OCI-LY7 (cell line): Measurements from ENCODE around the gene GABRG3.

Experiments used
- EZH2phosphoT487 ChIP-seq: fragments of 200-600 bp; sonication (generic); IDR thresholded peaks from 2 replicates; pipeline ENCODE4 v1.6.1; 2018; ENCODE audit warnings: low read depth, borderline replicate concordance, mild to moderate bottlenecking, mixed run types, antibody characterized with exemption, low read length, moderate library complexity, mixed read lengths
- TF ChIP-seq, protein P1 (sequence below): fragments of 200-600 bp; sonication (generic); conservative IDR thresholded peaks from 2 replicates; pipeline ENCODE4 v1.5.1; 2014; ENCODE audit warnings: mild to moderate bottlenecking, antibody characterized with exemption, low read length, moderate library complexity, mixed read lengths

DNA sequence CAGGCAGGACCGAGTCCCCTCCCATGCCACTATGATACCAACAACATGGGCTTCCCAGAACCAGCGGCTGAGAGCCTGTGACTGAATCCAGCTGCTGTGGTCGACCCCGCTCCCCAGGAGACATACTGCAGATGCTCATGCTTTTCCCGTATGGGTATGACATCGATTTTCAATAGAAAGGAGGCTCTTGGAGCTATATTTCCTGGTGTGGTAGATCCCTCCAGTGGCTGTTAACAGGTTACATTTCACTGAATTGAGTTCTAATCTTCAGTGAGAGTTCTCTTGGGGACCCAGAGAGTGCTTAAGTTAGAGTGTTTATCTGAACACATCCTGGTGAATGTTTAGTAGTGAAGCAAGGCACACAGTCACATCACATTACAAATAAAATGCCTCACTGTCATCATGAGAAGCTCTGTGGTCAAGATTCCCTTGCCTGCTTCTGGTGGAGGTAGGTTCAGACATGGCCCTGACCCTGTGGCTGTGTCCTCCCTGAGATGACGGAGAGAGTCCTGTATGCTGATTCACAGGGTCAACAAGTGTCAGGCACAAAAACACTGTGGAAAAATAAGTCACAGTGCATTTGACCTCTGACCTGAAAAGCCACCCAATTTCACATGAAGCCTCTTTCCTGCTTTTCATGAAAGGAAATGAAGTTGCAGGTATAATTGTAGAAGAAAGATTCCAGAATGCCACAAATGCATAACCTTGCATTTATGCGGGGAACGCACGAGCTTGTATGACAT is 110.9 kb downstream of the GABRG3 start:
- TF ChIP-seq, protein P1, sequence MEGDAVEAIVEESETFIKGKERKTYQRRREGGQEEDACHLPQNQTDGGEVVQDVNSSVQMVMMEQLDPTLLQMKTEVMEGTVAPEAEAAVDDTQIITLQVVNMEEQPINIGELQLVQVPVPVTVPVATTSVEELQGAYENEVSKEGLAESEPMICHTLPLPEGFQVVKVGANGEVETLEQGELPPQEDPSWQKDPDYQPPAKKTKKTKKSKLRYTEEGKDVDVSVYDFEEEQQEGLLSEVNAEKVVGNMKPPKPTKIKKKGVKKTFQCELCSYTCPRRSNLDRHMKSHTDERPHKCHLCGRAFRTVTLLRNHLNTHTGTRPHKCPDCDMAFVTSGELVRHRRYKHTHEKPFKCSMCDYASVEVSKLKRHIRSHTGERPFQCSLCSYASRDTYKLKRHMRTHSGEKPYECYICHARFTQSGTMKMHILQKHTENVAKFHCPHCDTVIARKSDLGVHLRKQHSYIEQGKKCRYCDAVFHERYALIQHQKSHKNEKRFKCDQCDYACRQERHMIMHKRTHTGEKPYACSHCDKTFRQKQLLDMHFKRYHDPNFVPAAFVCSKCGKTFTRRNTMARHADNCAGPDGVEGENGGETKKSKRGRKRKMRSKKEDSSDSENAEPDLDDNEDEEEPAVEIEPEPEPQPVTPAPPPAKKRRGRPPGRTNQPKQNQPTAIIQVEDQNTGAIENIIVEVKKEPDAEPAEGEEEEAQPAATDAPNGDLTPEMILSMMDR = no peak
- no peak for TF ChIP-seq EZH2phosphoT487
